ENCODE data around the gene IGDCC3. TPM values are rescaled to one million over a fixed set of nuclear protein-coding genes. Genes with fewer than 3 reads are reported as not detected.

The IGDCC3 gene
- total RNA-seq, 2 donors from 2014 or later, result not detected

GRCh38 chr15:65382921-65383320 is 5.1 kb upstream of the IGDCC3 start:
- DNase-seq (ENCODE audit: low spot score), result no peak
- Histone ChIP-seq H3K4me1 (peaks cover 0 to 26% of the 10 kb centered on the region in 2 donors), H3K27ac (no peak overlapping the region), H3K9me3 (no peaks in the 10 kb centered on the region), H3K27me3 (peaks cover 0 to 5% of the 10 kb centered on the region in 2 donors), H3K4me3 (no peak overlapping the region), H3K36me3 (no peaks in the 10 kb centered on the region)
- no peak for TF ChIP-seq CTCF (IDR thresholded peaks at IDR 0.05)

GRCh38 chr15:65382146-65382491 is 4.3 kb upstream of the IGDCC3 start:
- DNase-seq (ENCODE audit: low spot score), result no peak
- no peak overlapping the region for H3K27ac ChIP-seq
- no peak for TF ChIP-seq CTCF (IDR thresholded peaks at IDR 0.05)
- peaks cover 0 to 5% of the 10 kb centered on the region in 2 donors for H3K27me3 ChIP-seq
- no peaks in the 10 kb centered on the region for H3K36me3 ChIP-seq
- no peaks in the 10 kb centered on the region for H3K9me3 ChIP-seq
- no peak overlapping the region for H3K4me3 ChIP-seq
- H3K4me1 ChIP-seq, result peaks cover 0 to 30% of the 10 kb centered on the region in 2 donors

- peaks cover 0 to 35% of the 10 kb centered on the region in 2 donors for H3K4me1 ChIP-seq
Measured at GRCh38 chr15:65381445-65382145, 3.8 kb upstream of the IGDCC3 start.

GRCh38 chr15:65379986-65380385 is 2.2 kb upstream of the IGDCC3 start:
- H3K27me3 ChIP-seq, result peaks cover 0 to 5% of the 10 kb centered on the region in 2 donors
- DNase-seq (ENCODE audit: low spot score), result no peak

More at GRCh38 chr15:65381445-65382145, 3.8 kb upstream of the IGDCC3 start:
- no peak overlapping the region for H3K4me3 ChIP-seq
- H3K27ac ChIP-seq, result no peak overlapping the region
- no peak for DNase-seq (ENCODE audit: low spot score)
- H3K27me3 ChIP-seq, result peaks cover 0 to 5% of the 10 kb centered on the region in 2 donors
- no peaks in the 10 kb centered on the region for H3K9me3 ChIP-seq
- no peaks in the 10 kb centered on the region for H3K36me3 ChIP-seq
- TF ChIP-seq CTCF (IDR thresholded peaks at IDR 0.05), result no peak

GRCh38 chr15:65377105-65377975 is 462 bp downstream of the IGDCC3 start:
- Histone ChIP-seq H3K27ac (no peak overlapping the region), H3K36me3 (no peaks in the 10 kb centered on the region), H3K4me3 (peak overlapping the region; percentile 39 to 60), H3K27me3 (peaks cover 0 to 5% of the 10 kb centered on the region in 2 donors), H3K4me1 (peaks cover 0 to 19% of the 10 kb centered on the region in 2 donors), H3K9me3 (no peaks in the 10 kb centered on the region)
- no peak for DNase-seq (ENCODE audit: low spot score)
- no peak for TF ChIP-seq CTCF (IDR thresholded peaks at IDR 0.05)

More at GRCh38 chr15:65379986-65380385, 2.2 kb upstream of the IGDCC3 start:
- Histone ChIP-seq H3K4me1 (peaks cover 0 to 25% of the 10 kb centered on the region in 2 donors), H3K36me3 (no peaks in the 10 kb centered on the region), H3K4me3 (no peak overlapping the region), H3K9me3 (no peaks in the 10 kb centered on the region), H3K27ac (no peak overlapping the region)
- no peak for TF ChIP-seq CTCF (IDR thresholded peaks at IDR 0.05)
